HG03342 (cell line): ENCODE data around the gene ROBO1.
"Not testable (repeated sequence)": the region's sequence is repeated elsewhere in the genome, so short reads cannot be mapped to it uniquely, and the experiment has no call there.

Source experiments
- ATAC-seq: cut with Tn5 transposase; IDR thresholded peaks from one replicate; pipeline ENCODE4 v1.9.1; 2021; ENCODE audit warnings: mild to moderate bottlenecking, moderate library complexity; ENCODE audit not compliant: unreplicated experiment

The ROBO1 gene

DNA sequence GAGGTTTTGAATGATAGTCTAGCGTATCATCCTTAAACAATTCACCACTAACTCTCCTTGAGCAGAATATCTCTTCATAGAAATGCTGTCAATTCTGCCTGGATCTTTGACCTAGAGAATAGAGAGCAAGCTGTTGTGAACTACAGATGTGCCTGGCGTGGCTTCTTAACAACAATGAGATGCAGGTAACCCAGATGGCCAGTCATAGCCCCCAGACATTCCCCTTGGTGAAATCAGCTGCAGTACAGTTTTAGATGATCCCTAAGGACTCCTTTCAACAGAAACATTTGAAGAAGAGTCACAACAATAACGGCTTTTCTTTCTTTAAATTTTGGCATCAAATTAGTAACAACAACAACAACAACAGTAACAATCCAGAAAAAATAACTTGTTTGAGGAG, 1041.3 kb downstream of the ROBO1 start:
- ATAC-seq = no peak

DNA sequence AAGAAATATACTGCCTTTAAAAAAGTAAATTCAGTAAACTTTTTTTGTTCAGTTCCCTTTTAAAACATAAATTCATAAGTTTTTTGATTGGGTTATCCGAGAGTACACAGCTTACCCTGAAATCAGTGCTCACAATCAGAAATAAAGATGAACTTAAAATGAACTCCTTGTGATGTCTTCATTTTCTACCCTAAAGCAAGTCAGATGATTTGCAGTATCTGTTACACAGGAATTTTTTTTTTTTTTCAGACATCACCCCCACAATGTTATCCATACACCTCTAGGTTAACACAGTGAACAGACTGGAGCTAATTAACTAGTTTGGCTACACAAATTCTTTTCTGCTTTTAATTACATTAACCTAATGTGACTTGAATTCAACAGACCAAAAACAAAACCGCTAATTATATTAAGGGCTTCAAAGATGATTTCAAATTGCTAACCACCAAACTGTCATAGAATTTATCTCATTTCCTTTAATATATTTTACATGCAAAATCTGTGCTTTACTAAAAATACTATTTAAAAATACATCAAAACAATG, 1042.0 kb downstream of the ROBO1 start:
- no peak for ATAC-seq

DNA sequence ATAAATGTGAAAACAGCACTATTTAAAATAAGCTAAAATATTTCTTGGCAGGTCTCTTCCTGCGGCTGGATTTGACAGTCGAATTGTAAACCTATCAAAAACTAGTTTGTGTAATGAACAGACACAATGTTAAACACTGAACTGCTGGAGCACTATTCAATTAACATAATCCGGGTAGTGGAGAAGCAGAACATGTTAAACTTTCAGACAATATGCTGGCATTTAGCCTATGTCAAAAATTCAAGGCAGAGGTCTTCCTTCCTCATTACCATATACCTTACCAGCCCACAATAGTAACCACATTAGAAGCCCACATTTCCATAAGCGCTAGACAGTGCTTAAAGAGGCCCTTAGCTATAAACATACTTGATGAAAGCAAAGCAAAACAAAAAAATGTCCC, 1042.9 kb downstream of the ROBO1 start:
- ATAC-seq = no peak

DNA sequence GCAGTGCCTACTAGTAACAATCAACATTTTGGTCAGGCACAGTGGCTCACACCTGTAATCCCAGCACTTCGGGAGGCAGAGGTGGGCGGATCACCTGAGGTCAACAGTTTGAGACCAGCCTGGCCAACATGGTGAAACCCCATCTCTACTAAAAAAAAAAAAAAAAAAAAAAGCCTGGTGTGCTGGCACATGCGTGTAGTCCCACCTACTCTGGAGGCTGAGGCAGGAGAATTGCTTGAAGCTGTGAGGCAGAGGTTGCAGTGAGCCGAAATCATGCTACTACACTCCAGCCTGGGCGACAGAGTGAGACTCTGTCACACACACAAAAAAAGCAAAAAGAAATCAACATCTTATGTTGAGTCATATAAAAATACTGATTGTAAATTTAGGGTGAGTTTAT, 1043.4 kb downstream of the ROBO1 start:
- not testable (repeated sequence) for ATAC-seq

DNA sequence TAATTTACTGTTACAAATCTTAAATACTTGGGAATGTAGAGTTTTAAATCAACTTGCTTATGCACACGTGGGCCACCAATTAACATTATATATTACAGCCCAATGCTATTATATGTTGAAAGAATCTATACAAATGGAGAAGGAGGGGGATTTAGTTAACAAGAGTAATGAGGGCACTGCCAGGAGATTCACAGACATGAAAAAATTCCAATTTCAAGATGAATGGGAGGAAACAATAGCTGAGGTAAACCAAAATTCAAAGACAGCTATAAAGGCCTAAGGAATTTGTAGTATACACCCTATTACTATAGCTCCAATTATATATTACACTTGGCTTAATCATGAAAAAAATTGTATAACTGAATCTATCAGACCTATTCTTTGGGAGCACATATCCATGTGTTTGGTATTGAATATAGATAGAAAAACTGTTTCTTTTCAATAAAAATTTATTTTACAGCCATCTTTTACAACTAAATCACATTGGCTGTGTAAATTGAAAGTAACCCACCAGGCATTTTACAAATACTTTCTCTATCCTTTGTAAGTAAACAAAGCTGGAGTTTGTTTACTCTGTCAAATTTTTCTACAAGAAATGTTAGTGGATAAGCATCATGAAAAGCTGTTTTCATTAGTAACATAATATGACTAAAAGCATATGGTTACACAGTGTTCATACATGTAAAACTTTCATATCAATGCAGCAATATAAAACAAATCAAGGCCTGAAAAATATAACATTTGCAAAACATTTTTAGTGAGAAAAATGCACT, 1045.8 kb downstream of the ROBO1 start:
- no peak for ATAC-seq

- no peak for ATAC-seq
Measured at GRCh38 chr3:78718707-78719106, 1049.1 kb downstream of the ROBO1 start.

GRCh38 chr3:78717041-78717440, 1050.8 kb downstream of the ROBO1 start:
- no peak for ATAC-seq

DNA sequence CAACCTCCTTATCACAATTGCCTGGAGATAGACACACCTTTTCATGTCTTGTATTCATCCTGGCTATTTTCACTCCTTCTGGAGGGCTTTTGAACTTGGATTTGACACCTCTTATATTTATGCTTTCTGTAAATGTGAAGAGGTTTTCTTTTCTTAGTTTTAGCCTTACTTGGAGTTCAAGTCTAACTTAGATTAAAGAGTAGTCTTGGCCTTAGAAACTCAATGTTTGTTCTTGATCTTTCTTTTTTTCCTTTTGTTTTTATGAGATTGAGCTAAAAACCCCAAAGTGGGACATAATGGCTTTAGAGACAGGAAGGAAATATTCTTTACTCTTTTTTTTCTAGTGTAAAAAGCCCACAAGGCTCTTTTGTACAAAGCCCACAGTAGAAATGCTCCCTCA, 1054.9 kb downstream of the ROBO1 start:
- ATAC-seq = no peak

GRCh38 chr3:78712270-78712669, 1055.5 kb downstream of the ROBO1 start:
- no peak for ATAC-seq

DNA sequence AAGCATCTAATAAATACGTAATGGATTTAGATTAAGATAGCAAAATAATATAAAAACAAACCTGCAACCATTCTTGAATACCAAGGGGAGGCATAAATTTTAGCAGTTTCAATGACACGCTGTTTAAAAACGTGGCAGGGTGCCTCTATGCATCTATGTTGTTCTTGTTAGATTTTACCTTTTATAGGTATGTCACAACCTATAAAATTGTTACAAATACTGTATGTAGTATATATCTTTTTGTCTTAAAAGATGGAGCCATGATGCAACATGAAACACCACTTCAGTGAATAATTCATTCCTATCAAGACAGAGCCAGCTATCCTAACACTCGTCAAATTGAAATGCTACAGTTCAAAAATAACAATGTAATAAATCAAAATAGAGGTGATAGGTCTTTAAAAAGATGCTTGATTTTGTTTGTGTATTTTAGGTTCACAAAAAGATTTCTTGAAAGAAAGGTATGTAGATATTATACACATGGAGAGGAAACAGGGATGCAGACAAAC, 1059.2 kb downstream of the ROBO1 start:
- ATAC-seq = no peak

GRCh38 chr3:78707609-78708008, 1060.2 kb downstream of the ROBO1 start:
- ATAC-seq = no peak

DNA sequence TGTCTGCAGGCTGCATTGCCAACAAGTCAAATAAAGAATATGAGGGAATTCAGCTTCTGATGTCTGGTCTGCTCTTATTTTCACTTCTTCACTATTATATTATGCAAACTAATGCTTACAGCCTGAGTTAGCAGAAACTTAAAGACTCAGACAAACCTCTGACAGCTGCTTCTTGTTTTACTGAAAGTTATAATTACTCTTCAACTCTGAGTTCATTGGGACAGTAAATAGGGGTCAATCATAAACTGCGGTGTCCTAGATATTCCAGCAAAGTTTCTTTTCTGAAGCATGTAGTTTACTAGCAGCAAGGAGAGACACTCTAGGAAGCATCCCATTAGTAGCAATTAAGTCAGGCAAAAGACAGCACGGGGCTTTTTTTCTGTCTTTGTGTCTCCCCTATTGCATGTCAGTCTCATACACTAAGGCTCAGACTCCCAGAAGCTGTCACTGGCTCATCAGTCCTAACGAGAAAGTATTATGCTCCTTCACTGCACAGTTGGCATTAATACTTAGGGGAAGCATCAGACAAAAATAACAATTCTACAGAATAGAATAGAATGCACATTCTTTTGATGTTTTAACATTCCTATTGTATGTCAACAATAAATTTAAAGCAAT, 1060.8 kb downstream of the ROBO1 start:
- ATAC-seq = no peak

GRCh38 chr3:78703944-78704343, 1063.9 kb downstream of the ROBO1 start:
- ATAC-seq = no peak

DNA sequence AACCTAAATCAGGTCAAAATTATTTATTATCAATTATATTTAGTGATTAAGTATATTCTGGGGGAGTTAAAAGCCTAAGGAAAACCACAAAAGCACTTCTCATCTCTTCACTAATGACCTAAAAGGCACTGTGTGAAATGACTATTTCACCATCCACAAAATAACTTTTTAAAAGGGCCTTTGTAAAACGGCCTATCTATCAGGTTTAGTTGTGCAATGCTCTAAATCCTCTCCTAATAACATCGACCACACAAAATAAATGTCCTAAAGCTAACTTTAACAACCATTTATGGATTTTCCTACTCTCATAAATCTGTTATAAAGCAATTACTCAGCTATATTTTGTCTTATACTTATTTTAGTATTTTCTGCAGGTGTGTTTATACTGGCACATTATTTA, 1066.3 kb downstream of the ROBO1 start:
- no peak for ATAC-seq

GRCh38 chr3:78698431-78698830, 1069.4 kb downstream of the ROBO1 start:
- no peak for ATAC-seq

DNA sequence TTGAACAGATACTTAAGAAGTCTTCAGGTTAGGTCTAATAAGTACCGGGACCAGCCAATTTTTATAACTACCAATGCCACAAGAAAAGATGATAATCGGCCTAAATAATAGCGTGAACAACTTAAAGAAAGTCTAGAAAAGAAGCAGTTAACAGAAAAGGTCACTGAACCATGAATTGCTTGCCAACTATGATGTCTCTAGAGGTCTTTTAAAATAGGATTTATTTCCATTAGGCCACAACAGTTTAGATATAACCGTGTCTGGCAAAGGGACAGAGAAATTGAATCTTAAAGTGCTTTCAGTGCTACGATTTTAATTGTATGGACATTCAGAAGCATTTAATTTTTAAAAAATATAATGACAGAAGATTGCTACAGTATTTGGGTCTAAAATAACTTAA, 1070.4 kb downstream of the ROBO1 start:
- ATAC-seq = no peak

DNA sequence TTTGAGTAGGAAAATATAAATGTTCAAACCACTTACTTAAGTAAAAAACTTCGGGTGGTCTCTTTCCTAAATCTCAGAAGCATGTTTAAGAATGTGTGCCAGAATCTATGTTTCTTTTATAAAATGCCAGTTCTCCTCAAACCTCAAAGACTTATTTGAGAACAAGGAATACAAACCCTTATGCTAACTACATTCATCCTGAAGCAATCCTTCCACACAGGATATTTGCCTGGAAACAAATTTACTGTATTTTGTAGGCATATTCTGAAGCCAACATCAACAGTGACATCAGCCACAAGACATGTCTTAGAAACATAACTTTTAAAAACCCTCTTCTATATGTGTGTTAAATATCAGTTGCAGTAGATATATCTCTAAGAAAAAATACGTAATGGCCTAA, 1077.0 kb downstream of the ROBO1 start:
- no peak for ATAC-seq

GRCh38 chr3:78689378-78689777, 1078.4 kb downstream of the ROBO1 start:
- no peak for ATAC-seq

GRCh38 chr3:78687520-78687919, 1080.3 kb downstream of the ROBO1 start:
- ATAC-seq = no peak

- ATAC-seq = no peak
Measured at GRCh38 chr3:78683284-78683683, 1084.5 kb downstream of the ROBO1 start.

GRCh38 chr3:78675119-78675805, 1092.5 kb downstream of the ROBO1 start:
- not testable (repeated sequence) for ATAC-seq

- ATAC-seq = no peak
Measured at GRCh38 chr3:78670746-78671145, 1097.1 kb downstream of the ROBO1 start.
